PC-3 (cell line): ENCODE measurements around the gene TFRC. TPM values are rescaled to one million over a fixed set of nuclear protein-coding genes. Genes with fewer than 3 reads are reported as not detected.

ENCODE experiments used
- ATAC-seq: fragments of 200-7000 bp; cut with Tn5 transposase; 2 replicates; pipeline ENCODE4 v1.9.1; 2020; ENCODE audit warnings: mild to moderate bottlenecking, moderate library complexity
- BruUV-seq: library from RNA; stranded (reverse); fragments of 400-500 nt; replicated peaks from 2 replicates; lab custom pipeline; 2021; lab: Mats Ljungman, UMichigan
- CTCF ChIA-PET: fragments of 300-600 bp; sonication (Branson Sonifier 250); formaldehyde crosslinking; loops from one replicate; lab custom pipeline; 2022; ENCODE audit warnings: antibody characterized with exemption; lab: Charles Lee
- POLR2A ChIA-PET: fragments of 300-600 bp; sonication (Branson Sonifier 250); formaldehyde crosslinking; loops from one replicate; lab custom pipeline; 2022; ENCODE audit warnings: antibody characterized with exemption; ENCODE audit not compliant: unreplicated experiment; lab: Charles Lee
- DNase-seq: peaks from one replicate; pipeline ENCODE4 v3.0.0-alpha.2; 2015
- H2AFZ ChIP-seq: fragments of 300-600 bp; sonication (generic); 2 replicates; pipeline ENCODE4 v1.6.0; 2016; ENCODE audit warnings: antibody characterized with exemption, low read length
- H3F3A ChIP-seq: fragments of 300-600 bp; sonication (generic); one replicate; pipeline ENCODE4 v1.6.0; 2017; ENCODE audit warnings: antibody characterized with exemption, low read length, control low read depth, mild to moderate bottlenecking; ENCODE audit not compliant: unreplicated experiment
- H3K27ac ChIP-seq: fragments of 300-600 bp; sonication (generic); 2 replicates; pipeline ENCODE4 v1.5.1; 2016; ENCODE audit warnings: mild to moderate bottlenecking, low read length
- H3K27me3 ChIP-seq: fragments of 300-600 bp; sonication (generic); 2 replicates; pipeline ENCODE4 v1.6.1; 2016; ENCODE audit warnings: low read length, mixed read lengths
- H3K36me3 ChIP-seq: fragments of 300-600 bp; sonication (generic); 2 replicates; pipeline ENCODE4 v1.6.1; 2016; ENCODE audit warnings: low read depth, mixed run types, low read length, mixed read lengths
- H3K4me1 ChIP-seq: fragments of 300-600 bp; sonication (generic); 2 replicates; pipeline ENCODE4 v1.5.1; 2016; ENCODE audit warnings: low read length; ENCODE audit not compliant: insufficient read depth
- H3K4me2 ChIP-seq: fragments of 300-600 bp; sonication (generic); 2 replicates; pipeline ENCODE4 v1.6.0; 2016; ENCODE audit warnings: low read length
- H3K4me3 ChIP-seq: fragments of 300-600 bp; sonication (generic); 2 replicates; pipeline ENCODE4 v1.5.1; 2016; ENCODE audit warnings: mild to moderate bottlenecking, low read length, mixed read lengths
- H3K79me2 ChIP-seq: fragments of 300-600 bp; sonication (generic); 2 replicates; pipeline ENCODE4 v1.6.1; 2017; ENCODE audit warnings: low read length, mixed read lengths
- H3K9ac ChIP-seq: fragments of 300-600 bp; sonication (generic); 2 replicates; pipeline ENCODE4 v1.6.0; 2016; ENCODE audit warnings: mild to moderate bottlenecking, low read length
- H3K9me2 ChIP-seq: fragments of 300-600 bp; sonication (generic); replicated peaks from 2 replicates; pipeline ENCODE4 v1.6.1; 2016; ENCODE audit warnings: mixed run types, low read length, mixed read lengths
- H3K9me3 ChIP-seq: fragments of 300-600 bp; sonication (generic); 2 replicates; pipeline ENCODE4 v1.6.1; 2016; ENCODE audit warnings: low read length, mixed read lengths
- H4K20me1 ChIP-seq: fragments of 300-600 bp; sonication (generic); 2 replicates; pipeline ENCODE4 v1.6.1; 2016; ENCODE audit warnings: low read length, mixed read lengths
- EZH2 ChIP-seq: fragments of 300-600 bp; sonication (generic); IDR thresholded peaks from one replicate; pipeline ENCODE4 v1.6.1; 2017; ENCODE audit warnings: antibody characterized with exemption, mild to moderate bottlenecking, low read length; ENCODE audit not compliant: unreplicated experiment
- EZH2phosphoT487 ChIP-seq: fragments of 300-600 bp; sonication (generic); IDR thresholded peaks from 2 replicates; pipeline ENCODE4 v1.6.1; 2018; ENCODE audit warnings: mild to moderate bottlenecking, antibody characterized with exemption, low read length, borderline replicate concordance
- intact Hi-C: fragments of 100-400 bp; cut with micrococcal nuclease; formaldehyde crosslinking; loops from 2 replicates; pipeline ENCODE4 v1.9.0; 2023
- total RNA-seq: library from RNA; depleted of rRNA; stranded (reverse); fragments of >200 nt; gene quantifications from 2 replicates; pipeline ENCODE4 v1.2.3, GENCODE V29; 2014
- TF ChIP-seq, protein P1 (sequence below): fragments of 300-600 bp; sonication (generic); conservative IDR thresholded peaks from 2 replicates; pipeline ENCODE4 v1.5.1; 2017; ENCODE audit warnings: antibody characterized with exemption, low read depth, mild to moderate bottlenecking, low read length

TFRC gene
- total RNA-seq, 1 experiment from 2014 or later = 287 TPM

DNA sequence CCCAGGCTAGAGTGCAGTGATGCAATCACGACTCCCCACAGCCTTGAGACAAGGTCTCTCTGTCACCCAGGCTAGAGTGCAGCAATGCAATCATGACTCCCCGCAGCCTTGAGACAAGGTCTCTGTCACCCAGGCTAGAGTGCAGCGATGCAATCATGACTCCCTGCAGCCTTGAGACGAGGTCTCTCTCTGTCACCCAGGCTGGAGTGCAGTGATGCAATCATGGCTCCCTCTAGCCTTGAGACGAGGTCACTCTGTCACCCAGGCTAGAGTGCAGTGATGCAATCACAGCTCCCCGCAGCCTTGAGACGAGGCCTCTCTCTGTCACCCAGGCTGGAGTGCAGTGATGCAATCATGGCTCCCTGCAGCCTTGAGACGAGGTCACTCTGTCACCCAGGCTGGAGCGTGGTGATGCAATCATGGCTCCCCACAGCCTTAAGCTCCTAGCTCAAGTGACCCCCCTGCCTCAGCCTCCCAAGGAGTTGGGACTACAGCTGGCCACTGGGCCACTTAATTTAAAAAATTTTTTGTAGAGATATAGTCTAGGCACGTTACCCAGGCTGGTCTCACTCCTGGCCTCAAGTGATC is 26.1 kb downstream of the TFRC start:
- ATAC-seq = no peak
- Histone ChIP-seq H2AFZ (no peak overlapping the region), H3K9ac (no peak overlapping the region), H4K20me1 (peaks cover 16% of the 10 kb centered on the region), H3F3A (no peaks in the 10 kb centered on the region), H3K36me3 (peaks cover 82% of the 10 kb centered on the region), H3K9me3 (no peaks in the 10 kb centered on the region), H3K27ac (no peak overlapping the region), H3K4me1 (no peaks in the 10 kb centered on the region), H3K4me2 (no peak overlapping the region), H3K79me2 (no peaks in the 10 kb centered on the region), H3K4me3 (no peak overlapping the region), H3K9me2 (no peaks in the 10 kb centered on the region), H3K27me3 (no peaks in the 10 kb centered on the region)
- TF ChIP-seq EZH2phosphoT487 = no peak
- no peak for TF ChIP-seq EZH2
- TF ChIP-seq, protein P1, sequence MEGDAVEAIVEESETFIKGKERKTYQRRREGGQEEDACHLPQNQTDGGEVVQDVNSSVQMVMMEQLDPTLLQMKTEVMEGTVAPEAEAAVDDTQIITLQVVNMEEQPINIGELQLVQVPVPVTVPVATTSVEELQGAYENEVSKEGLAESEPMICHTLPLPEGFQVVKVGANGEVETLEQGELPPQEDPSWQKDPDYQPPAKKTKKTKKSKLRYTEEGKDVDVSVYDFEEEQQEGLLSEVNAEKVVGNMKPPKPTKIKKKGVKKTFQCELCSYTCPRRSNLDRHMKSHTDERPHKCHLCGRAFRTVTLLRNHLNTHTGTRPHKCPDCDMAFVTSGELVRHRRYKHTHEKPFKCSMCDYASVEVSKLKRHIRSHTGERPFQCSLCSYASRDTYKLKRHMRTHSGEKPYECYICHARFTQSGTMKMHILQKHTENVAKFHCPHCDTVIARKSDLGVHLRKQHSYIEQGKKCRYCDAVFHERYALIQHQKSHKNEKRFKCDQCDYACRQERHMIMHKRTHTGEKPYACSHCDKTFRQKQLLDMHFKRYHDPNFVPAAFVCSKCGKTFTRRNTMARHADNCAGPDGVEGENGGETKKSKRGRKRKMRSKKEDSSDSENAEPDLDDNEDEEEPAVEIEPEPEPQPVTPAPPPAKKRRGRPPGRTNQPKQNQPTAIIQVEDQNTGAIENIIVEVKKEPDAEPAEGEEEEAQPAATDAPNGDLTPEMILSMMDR = no peak
- DNase-seq = no peak
- POLR2A ChIA-PET = no interaction called here
- CTCF ChIA-PET = no interaction called here
- intact Hi-C loops = no loop called here
- BruUV-seq = no TSS peak

DNA sequence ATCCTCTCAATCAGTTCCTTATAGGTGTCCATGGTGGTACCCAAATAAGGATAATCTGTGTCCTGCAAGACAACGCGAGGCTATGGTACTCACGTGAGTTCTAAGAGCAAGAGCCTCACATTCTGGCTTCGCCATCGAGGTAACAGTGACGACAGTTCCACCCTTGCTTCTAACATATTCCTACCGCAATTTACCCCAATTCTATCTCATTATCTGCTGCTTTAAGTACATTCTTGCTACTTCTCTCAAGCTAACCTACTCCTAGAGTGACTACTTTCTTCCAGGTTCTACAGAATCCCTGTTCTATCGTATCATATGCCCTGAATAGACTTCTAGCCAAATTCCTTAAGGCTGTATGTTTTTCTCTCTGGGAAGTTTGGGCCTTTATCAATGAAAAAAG is 26.6 kb downstream of the TFRC start:
- ChIA-PET CTCF (no interaction called here), POLR2A (no interaction called here)
- no peaks in the 10 kb centered on the region for H3K79me2 ChIP-seq
- no peak overlapping the region for H3K27ac ChIP-seq
- no peaks in the 10 kb centered on the region for H3K27me3 ChIP-seq
- no peaks in the 10 kb centered on the region for H3K4me1 ChIP-seq
- H3K9me3 ChIP-seq = no peaks in the 10 kb centered on the region
- peaks cover 84% of the 10 kb centered on the region for H3K36me3 ChIP-seq
- H3F3A ChIP-seq = no peaks in the 10 kb centered on the region
- H3K9me2 ChIP-seq = no peaks in the 10 kb centered on the region
- no peak overlapping the region for H3K4me3 ChIP-seq
- no peak for DNase-seq
- H3K4me2 ChIP-seq = no peak overlapping the region
- intact Hi-C loops = no loop called here
- no peak for ATAC-seq
- no TSS peak for BruUV-seq
- H2AFZ ChIP-seq = no peak overlapping the region
- TF ChIP-seq EZH2 = no peak
- TF ChIP-seq, protein P1 = no peak
- no peak for TF ChIP-seq EZH2phosphoT487
- H3K9ac ChIP-seq = no peak overlapping the region
- H4K20me1 ChIP-seq = peaks cover 16% of the 10 kb centered on the region

DNA sequence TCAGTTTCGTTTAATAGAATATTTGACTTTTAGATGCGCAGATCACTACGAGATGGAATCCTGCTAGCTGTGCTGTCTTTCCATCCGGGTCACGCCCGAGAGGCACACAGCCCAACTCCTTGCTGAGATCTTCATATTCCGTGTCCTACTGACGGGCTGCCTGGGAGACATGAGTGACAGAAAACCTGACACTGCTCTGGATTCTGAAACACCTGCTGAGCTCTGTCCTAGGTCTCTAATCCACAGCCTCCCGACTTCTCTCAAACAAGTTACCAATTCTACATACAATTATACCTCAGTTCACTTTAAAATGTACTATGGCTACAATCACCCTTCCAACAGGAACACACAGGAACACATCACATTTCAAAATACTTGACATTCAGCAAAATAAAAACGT is 27.2 kb downstream of the TFRC start:
- no peaks in the 10 kb centered on the region for H3K27me3 ChIP-seq
- no peak overlapping the region for H3K9ac ChIP-seq
- DNase-seq = no peak
- H3K79me2 ChIP-seq = no peaks in the 10 kb centered on the region
- no TSS peak for BruUV-seq
- POLR2A ChIA-PET = no interaction called here
- peaks cover 84% of the 10 kb centered on the region for H3K36me3 ChIP-seq
- ATAC-seq = no peak
- no peaks in the 10 kb centered on the region for H3K9me3 ChIP-seq
- TF ChIP-seq EZH2phosphoT487 (no peak), EZH2 (no peak)
- TF ChIP-seq, protein P1 = no peak
- CTCF ChIA-PET = no interaction called here
- no peaks in the 10 kb centered on the region for H3K4me1 ChIP-seq
- no peak overlapping the region for H2AFZ ChIP-seq
- H3K4me2 ChIP-seq = no peak overlapping the region
- H3F3A ChIP-seq = no peaks in the 10 kb centered on the region
- intact Hi-C loops = no loop called here
- H4K20me1 ChIP-seq = peaks cover 12% of the 10 kb centered on the region; the same call in 1 of the 2 replicates
- no peak overlapping the region for H3K27ac ChIP-seq
- H3K9me2 ChIP-seq = no peaks in the 10 kb centered on the region
- H3K4me3 ChIP-seq = no peak overlapping the region
